Measurements from ENCODE around the gene JADE1. TPM values are rescaled to one million over a fixed set of nuclear protein-coding genes. Genes with fewer than 3 reads are reported as not detected.

Gene JADE1
- total and polyA plus RNA-seq, 5 donors from 2014 or later, result 26.1 to 50.8 (median 39.8) TPM

DNA sequence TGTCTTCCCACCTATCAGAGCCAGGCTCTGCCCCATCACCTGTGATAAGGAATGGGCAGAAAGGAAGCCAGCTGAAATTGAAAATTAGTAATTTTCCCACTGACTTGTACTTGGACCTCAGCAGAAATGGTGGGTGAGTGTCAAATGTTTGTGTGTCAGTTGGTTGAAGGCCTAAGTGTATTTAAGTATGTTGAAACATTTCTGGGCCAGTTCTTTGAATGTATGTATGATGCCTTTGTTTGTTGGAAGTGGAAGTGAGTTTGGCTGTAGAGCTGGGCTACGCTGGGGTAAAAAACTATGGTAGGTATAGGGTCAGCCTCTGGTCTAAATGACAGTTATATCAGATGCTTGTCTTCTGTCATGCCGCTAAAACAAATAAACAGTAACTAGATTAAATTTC, 27.7 kb downstream of the JADE1 start:
- peak overlapping the region in 1 of 3 donors; percentile 28 for H3K27ac Mint-ChIP-seq
- no peaks in the 10 kb centered on the region for H3K9me3 Mint-ChIP-seq
- Histone ChIP-seq H3K27ac (ENCODE audit: insufficient read depth, low read length, poor library complexity, severe bottlenecking) (no peak overlapping the region), H3K9me3 (ENCODE audit: control insufficient read depth in 2 of 2, low read length in 2 of 2) (no peaks in the 10 kb centered on the region), H3K4me1 (ENCODE audit: control insufficient read depth, insufficient read depth, low read length, poor library complexity, severe bottlenecking) (peaks cover 13% of the 10 kb centered on the region), H3K36me3 (ENCODE audit: control insufficient read depth, insufficient read depth, low read length) (peaks cover 38% of the 10 kb centered on the region), H3K4me3 (ENCODE audit: low read depth, low read length) (no peak overlapping the region), H3K27me3 (ENCODE audit: control insufficient read depth, insufficient read depth, low read length) (no peaks in the 10 kb centered on the region)
- no peak overlapping the region for H3K4me3 Mint-ChIP-seq
- ATAC-seq (ENCODE audit: low read depth in 2 of 2), result no peak
- DNase-seq, result no peak
- peaks cover 37% of the 10 kb centered on the region for H3K36me3 Mint-ChIP-seq
- H3K4me1 Mint-ChIP-seq, result peaks cover 36 to 82% (median 57%) of the 10 kb centered on the region in 4 donors
- H3K27me3 Mint-ChIP-seq, result no peaks in the 10 kb centered on the region

DNA sequence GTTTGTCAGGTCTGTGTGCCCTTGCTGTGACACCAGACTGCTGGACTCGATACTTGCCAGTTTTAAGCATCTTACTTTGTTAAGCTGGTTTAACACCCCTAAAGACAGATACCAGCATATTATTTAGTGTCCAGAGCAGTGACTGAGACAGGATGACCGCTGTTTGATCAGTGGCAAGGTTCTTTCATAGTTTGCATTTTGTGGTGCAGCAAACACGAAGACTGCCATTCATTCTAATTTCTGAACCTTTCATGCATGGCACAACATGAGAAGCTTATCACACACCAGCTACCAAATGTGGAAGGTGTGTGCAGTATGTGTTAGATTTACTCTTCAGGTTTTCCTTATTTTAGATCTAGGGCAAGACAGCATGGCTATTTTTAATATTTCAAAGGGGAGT, 28.2 kb downstream of the JADE1 start:
- peak overlapping the region in 1 of 3 donors; percentile 28 for H3K27ac Mint-ChIP-seq
- no peaks in the 10 kb centered on the region for H3K9me3 Mint-ChIP-seq
- ATAC-seq (ENCODE audit: low read depth in 2 of 2), result no peak
- Histone ChIP-seq H3K4me3 (ENCODE audit: low read depth, low read length) (no peak overlapping the region), H3K36me3 (ENCODE audit: control insufficient read depth, insufficient read depth, low read length) (peaks cover 35% of the 10 kb centered on the region), H3K27ac (ENCODE audit: insufficient read depth, low read length, poor library complexity, severe bottlenecking) (no peak overlapping the region), H3K9me3 (ENCODE audit: control insufficient read depth in 2 of 2, low read length in 2 of 2) (no peaks in the 10 kb centered on the region), H3K27me3 (ENCODE audit: control insufficient read depth, insufficient read depth, low read length) (no peaks in the 10 kb centered on the region), H3K4me1 (ENCODE audit: control insufficient read depth, insufficient read depth, low read length, poor library complexity, severe bottlenecking) (peaks cover 13% of the 10 kb centered on the region)
- H3K36me3 Mint-ChIP-seq, result peaks cover 32% of the 10 kb centered on the region
- H3K27me3 Mint-ChIP-seq, result no peaks in the 10 kb centered on the region
- DNase-seq, result no peak
- peak overlapping the region in 1 of 4 donors; percentile 0 for H3K4me3 Mint-ChIP-seq
- peaks cover 36 to 80% (median 54%) of the 10 kb centered on the region in 4 donors for H3K4me1 Mint-ChIP-seq

- H3K4me1 Mint-ChIP-seq, result peaks cover 40 to 68% (median 48%) of the 10 kb centered on the region in 4 donors
These were observed 31.3 kb downstream of the JADE1 start for GRCh38 chr4:128840711-128841318.

GRCh38 chr4:128841402-128841801, 31.9 kb downstream of the JADE1 start:
- no peak for DNase-seq
- Mint-ChIP-seq H3K4me3 (peak overlapping the region in 1 of 4 donors; percentile 21), H3K36me3 (peaks cover 33% of the 10 kb centered on the region), H3K27ac (peak overlapping the region; percentile 32 to 78 (median 62)), H3K4me1 (peaks cover 38 to 63% (median 45%) of the 10 kb centered on the region in 4 donors), H3K9me3 (no peaks in the 10 kb centered on the region), H3K27me3 (no peaks in the 10 kb centered on the region)
- Histone ChIP-seq H3K36me3 (ENCODE audit: control insufficient read depth, insufficient read depth, low read length) (peaks cover 42% of the 10 kb centered on the region), H3K9me3 (ENCODE audit: control insufficient read depth in 2 of 2, low read length in 2 of 2) (no peaks in the 10 kb centered on the region), H3K4me3 (ENCODE audit: low read depth, low read length) (no peak overlapping the region), H3K4me1 (ENCODE audit: control insufficient read depth, insufficient read depth, low read length, poor library complexity, severe bottlenecking) (peaks cover 9% of the 10 kb centered on the region), H3K27me3 (ENCODE audit: control insufficient read depth, insufficient read depth, low read length) (no peaks in the 10 kb centered on the region), H3K27ac (ENCODE audit: insufficient read depth, low read length, poor library complexity, severe bottlenecking) (no peak overlapping the region)
- no peak for ATAC-seq (ENCODE audit: low read depth in 2 of 2)

More at GRCh38 chr4:128840711-128841318, 31.3 kb downstream of the JADE1 start:
- H3K36me3 Mint-ChIP-seq, result peaks cover 33% of the 10 kb centered on the region
- H3K4me3 ChIP-seq (ENCODE audit: low read depth, low read length), result no peak overlapping the region
- no peak overlapping the region for H3K4me3 Mint-ChIP-seq
- no peaks in the 10 kb centered on the region for H3K9me3 Mint-ChIP-seq
- H3K9me3 ChIP-seq (ENCODE audit: control insufficient read depth in 2 of 2, low read length in 2 of 2), result no peaks in the 10 kb centered on the region
- H3K27me3 ChIP-seq (ENCODE audit: control insufficient read depth, insufficient read depth, low read length), result no peaks in the 10 kb centered on the region
- no peaks in the 10 kb centered on the region for H3K27me3 Mint-ChIP-seq
- peaks cover 10% of the 10 kb centered on the region for H3K4me1 ChIP-seq (ENCODE audit: control insufficient read depth, insufficient read depth, low read length, poor library complexity, severe bottlenecking)
- H3K36me3 ChIP-seq (ENCODE audit: control insufficient read depth, insufficient read depth, low read length), result peaks cover 40% of the 10 kb centered on the region
- DNase-seq (no peak), ATAC-seq (ENCODE audit: low read depth in 2 of 2) (no peak)
- no peak overlapping the region for H3K27ac ChIP-seq (ENCODE audit: insufficient read depth, low read length, poor library complexity, severe bottlenecking)
- H3K27ac Mint-ChIP-seq, result peak overlapping the region; percentile 62 to 78 (median 68)

- H3K27ac ChIP-seq (ENCODE audit: insufficient read depth, low read length, poor library complexity, severe bottlenecking), result no peak overlapping the region
- no peak overlapping the region for H3K4me3 ChIP-seq (ENCODE audit: low read depth, low read length)
- peaks cover 15 to 33% (median 23%) of the 10 kb centered on the region in 4 donors for H3K4me1 Mint-ChIP-seq
- peaks cover 74% of the 10 kb centered on the region for H3K36me3 ChIP-seq (ENCODE audit: control insufficient read depth, insufficient read depth, low read length)
- H3K9me3 ChIP-seq (ENCODE audit: control insufficient read depth in 2 of 2, low read length in 2 of 2), result no peaks in the 10 kb centered on the region
- no peak overlapping the region for H3K27ac Mint-ChIP-seq
- no peak for DNase-seq
- no peaks in the 10 kb centered on the region for H3K27me3 ChIP-seq (ENCODE audit: control insufficient read depth, insufficient read depth, low read length)
- peaks cover 60% of the 10 kb centered on the region for H3K36me3 Mint-ChIP-seq
- ATAC-seq (ENCODE audit: low read depth in 2 of 2), result no peak
- H3K9me3 Mint-ChIP-seq, result no peaks in the 10 kb centered on the region
- H3K4me1 ChIP-seq (ENCODE audit: control insufficient read depth, insufficient read depth, low read length, poor library complexity, severe bottlenecking), result peaks cover 6% of the 10 kb centered on the region
- H3K4me3 Mint-ChIP-seq, result no peak overlapping the region
- H3K27me3 Mint-ChIP-seq, result no peaks in the 10 kb centered on the region
These were observed 35.4 kb downstream of the JADE1 start for GRCh38 chr4:128844931-128845330.

DNA sequence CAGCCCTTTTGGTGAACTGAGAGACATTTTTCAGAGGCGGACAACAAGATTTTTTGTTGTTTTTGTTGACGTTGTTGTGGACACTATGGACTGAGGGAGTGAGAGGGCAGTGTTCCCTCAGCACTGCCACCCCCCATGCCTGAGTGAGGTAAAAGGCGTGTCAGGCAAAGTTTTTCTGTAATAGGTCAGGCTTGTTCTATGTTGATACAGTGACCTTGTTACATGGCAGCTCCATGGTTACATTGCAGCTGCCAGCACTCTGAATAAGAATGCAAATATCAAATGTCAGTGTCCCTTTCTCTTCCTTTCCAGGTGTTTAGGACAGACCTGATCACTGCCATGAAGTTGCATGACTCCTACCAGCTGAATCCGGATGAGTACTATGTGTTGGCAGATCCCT, 36.6 kb downstream of the JADE1 start:
- H3K27me3 Mint-ChIP-seq, result no peaks in the 10 kb centered on the region
- Histone ChIP-seq H3K27me3 (ENCODE audit: control insufficient read depth, insufficient read depth, low read length) (no peaks in the 10 kb centered on the region), H3K4me3 (ENCODE audit: low read depth, low read length) (no peak overlapping the region), H3K9me3 (ENCODE audit: control insufficient read depth in 2 of 2, low read length in 2 of 2) (no peaks in the 10 kb centered on the region), H3K36me3 (ENCODE audit: control insufficient read depth, insufficient read depth, low read length) (peaks cover 85% of the 10 kb centered on the region), H3K27ac (ENCODE audit: insufficient read depth, low read length, poor library complexity, severe bottlenecking) (no peak overlapping the region), H3K4me1 (ENCODE audit: control insufficient read depth, insufficient read depth, low read length, poor library complexity, severe bottlenecking) (no peaks in the 10 kb centered on the region)
- H3K4me3 Mint-ChIP-seq, result no peak overlapping the region
- H3K36me3 Mint-ChIP-seq, result peaks cover 63% of the 10 kb centered on the region
- H3K4me1 Mint-ChIP-seq, result peaks cover 8 to 26% (median 14%) of the 10 kb centered on the region in 4 donors
- peak overlapping the region; percentile 32 to 73 (median 42) for H3K27ac Mint-ChIP-seq
- no peaks in the 10 kb centered on the region for H3K9me3 Mint-ChIP-seq
- ATAC-seq (ENCODE audit: low read depth in 2 of 2) (no peak), DNase-seq (no peak)

DNA sequence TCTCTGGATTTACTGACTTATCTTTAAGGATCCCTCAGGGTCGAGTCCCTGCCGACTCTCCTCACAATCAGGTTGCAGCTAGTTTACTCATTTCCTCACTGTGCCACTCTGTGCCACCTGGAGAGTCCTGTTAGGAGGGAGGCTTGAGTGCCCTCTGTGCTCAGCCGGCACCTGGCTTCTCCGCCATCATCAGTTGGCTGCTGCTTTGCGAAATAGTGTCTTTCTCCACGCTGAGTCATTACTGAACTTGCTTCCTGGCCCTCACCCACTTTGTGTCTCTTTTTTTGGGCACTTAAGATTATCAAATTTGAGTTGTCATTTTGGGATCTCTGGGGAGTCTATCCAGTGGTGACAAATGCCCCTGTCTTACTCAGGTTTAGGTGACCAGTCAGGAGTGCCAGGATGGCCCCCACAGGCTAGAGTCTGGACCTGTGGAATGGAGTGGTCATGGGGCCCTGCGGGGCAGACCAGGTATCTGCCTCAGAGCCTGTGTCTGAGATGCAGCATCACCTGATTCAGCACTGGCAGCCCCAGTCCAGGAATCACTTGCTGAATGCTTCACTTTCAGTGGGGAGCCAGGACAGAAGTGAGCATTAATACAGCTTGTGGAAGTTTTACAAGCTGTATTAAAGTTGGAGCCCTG, 37.7 kb downstream of the JADE1 start:
- Mint-ChIP-seq H3K27me3 (no peaks in the 10 kb centered on the region), H3K27ac (peak overlapping the region in 1 of 3 donors; percentile 80), H3K4me3 (no peak overlapping the region), H3K9me3 (no peaks in the 10 kb centered on the region), H3K36me3 (peaks cover 65% of the 10 kb centered on the region), H3K4me1 (peaks cover 4 to 21% (median 15%) of the 10 kb centered on the region in 4 donors)
- Histone ChIP-seq H3K27ac (ENCODE audit: insufficient read depth, low read length, poor library complexity, severe bottlenecking) (no peak overlapping the region), H3K27me3 (ENCODE audit: control insufficient read depth, insufficient read depth, low read length) (no peaks in the 10 kb centered on the region), H3K9me3 (ENCODE audit: control insufficient read depth in 2 of 2, low read length in 2 of 2) (no peaks in the 10 kb centered on the region), H3K4me3 (ENCODE audit: low read depth, low read length) (no peak overlapping the region), H3K4me1 (ENCODE audit: control insufficient read depth, insufficient read depth, low read length, poor library complexity, severe bottlenecking) (no peaks in the 10 kb centered on the region), H3K36me3 (ENCODE audit: control insufficient read depth, insufficient read depth, low read length) (peaks cover 91% of the 10 kb centered on the region)
- DNase-seq (no peak), ATAC-seq (ENCODE audit: low read depth in 2 of 2) (no peak)

All from CD4-positive, CD25-positive, alpha-beta regulatory T cell (primary cell).